ENCODE results near the gene GPA33. TPM values are rescaled to one million over a fixed set of nuclear protein-coding genes. Genes with fewer than 3 reads are reported as not detected.
A peak's percentile ranks its signal among the peaks of the same experiment; 100 is the strongest.

GPA33 gene
- polyA plus RNA-seq, 2 of the 4 experiments (the other 2 are of a cell fraction), result not detected

GRCh38 chr1:167122568-167122967 lies 32.4 kb upstream of the GPA33 start:
- Histone ChIP-seq H3K4me3 (no peak overlapping the region), H3K4me1 (no peaks in the 10 kb centered on the region; the same call in 2 of the 3 replicates), H3K9me3 (no peaks in the 10 kb centered on the region), H3K27ac (no peak overlapping the region), H3K4me2 (no peak overlapping the region)
- no peak for DNase-seq (ENCODE audit: low read depth in 1 of 2, low spot score in 1 of 2)
- ChIA-PET CTCF (interaction anchor here (1.9 kb wide), 1 partner anchor 14 kb away, joined by 4 read pairs; no protein-coding TSS in a partner anchor), POLR2A (no interaction called here)
- no peak for TF ChIP-seq FOXS1 (CRISPR knock-in tag; IDR thresholded peaks at IDR 0.05)
- no peak for TF ChIP-seq BCL3 (IDR thresholded peaks at IDR 0.05)
- TF ChIP-seq NR3C1 (IDR thresholded peaks at IDR 0.05), result no peak
- TF ChIP-seq HOXB5 (CRISPR knock-in tag; IDR thresholded peaks at IDR 0.05), result no peak
- no peak for TF ChIP-seq ATOH8 (CRISPR knock-in tag; IDR thresholded peaks at IDR 0.05; ENCODE audit: low read depth)
- TF ChIP-seq NFE2L2 (conservative IDR thresholded peaks at IDR 0.05; ENCODE audit: low read length), result no peak
- TF ChIP-seq FOSL2 (IDR thresholded peaks at IDR 0.05), result no peak
- TF ChIP-seq FOSL2 (CRISPR knock-in tag; IDR thresholded peaks at IDR 0.05), result no peak
- ATAC-seq, result peak in 1 of 2 experiments; percentile 11; a peak in 1 of 6 replicates
- FAIRE-seq, result no peak
- 93% methylated on average over 4 of the region's 4 CpGs for WGBS (ENCODE audit: missing lambda C conversion rate)

- Histone ChIP-seq H3K27ac (no peak overlapping the region), H3K4me2 (no peak overlapping the region), H3K9me3 (no peaks in the 10 kb centered on the region), H3K4me3 (no peak overlapping the region), H3K4me1 (no peaks in the 10 kb centered on the region; the same call in 2 of the 3 replicates)
- TF ChIP-seq TP53 (CRISPR knock-in tag; IDR thresholded peaks at IDR 0.05) (no peak), HDAC2 (IDR thresholded peaks at IDR 0.05) (no peak), TFCP2L1 (CRISPR knock-in tag; IDR thresholded peaks at IDR 0.05) (no peak)
- POLR2A ChIA-PET, result no interaction called here
- DNase-seq (ENCODE audit: low read depth in 1 of 2, low spot score in 1 of 2), result no peak
- peak in 1 of 2 experiments; percentile 15; a peak in 2 of 6 replicates for ATAC-seq
- FAIRE-seq, result no peak
- CTCF ChIA-PET, result interaction anchor here (1.9 kb wide), 1 partner anchor 13 kb away, joined by 4 read pairs; no protein-coding TSS in a partner anchor
- 87% methylated on average over 5 of the region's 5 CpGs for WGBS (ENCODE audit: missing lambda C conversion rate)
These were observed 31.9 kb upstream of the GPA33 start for GRCh38 chr1:167122121-167122480.

- Histone ChIP-seq H3K4me2 (peak overlapping the region; percentile 88), H3K9me3 (no peaks in the 10 kb centered on the region), H3K4me3 (peak overlapping the region; percentile 53), H3K27ac (peak overlapping the region; percentile 60 to 85), H3K4me1 (no peaks in the 10 kb centered on the region; the same call in 2 of the 3 replicates)
- FAIRE-seq, result no peak
- ChIA-PET POLR2A (no interaction called here), CTCF (no interaction called here)
- TF ChIP-seq MAX (IDR thresholded peaks at IDR 0.05) (peak; percentile 72), HOXA7 (CRISPR knock-in tag; IDR thresholded peaks at IDR 0.05) (no peak)
- ATAC-seq, result peak; percentile 71 to 87
- 14% methylated on average over 32 of the region's 47 CpGs for WGBS (ENCODE audit: missing lambda C conversion rate)
- peak; percentile 58 for DNase-seq (ENCODE audit: low read depth in 1 of 2, low spot score in 1 of 2)
These were observed 31.4 kb upstream of the GPA33 start for GRCh38 chr1:167121375-167122120.

- DNase-seq (ENCODE audit: low read depth in 1 of 2, low spot score in 1 of 2), result no peak
- 0 out of 3 replicates have a peak, but pooled peaks have one; percentile 14 for TF ChIP-seq CTCF (IDR thresholded peaks at IDR 0.05)
- TF ChIP-seq HOXB5 (CRISPR knock-in tag; IDR thresholded peaks at IDR 0.05), result no peak
- TF ChIP-seq POLR2A (IDR thresholded peaks at IDR 0.05; ENCODE audit: low read length), result no peak
- TF ChIP-seq SMC3 (IDR thresholded peaks at IDR 0.05), result no peak
- TF ChIP-seq CEBPB (IDR thresholded peaks at IDR 0.05), result peak in 1 of 2 experiments; percentile 27; a peak in 2 of 4 replicates
- no peak for TF ChIP-seq E2F6 (IDR thresholded peaks at IDR 0.05; ENCODE audit: borderline replicate concordance, low read depth)
- no peak for TF ChIP-seq CBX8 (IDR thresholded peaks at IDR 0.05)
- TF ChIP-seq PHF8 (IDR thresholded peaks at IDR 0.05; ENCODE audit: borderline replicate concordance, low read depth), result no peak
- TF ChIP-seq PBX3 (IDR thresholded peaks at IDR 0.05), result no peak
- no peak for TF ChIP-seq EP300 (IDR thresholded peaks at IDR 0.05)
- no peak for TF ChIP-seq CHD2 (IDR thresholded peaks at IDR 0.05; ENCODE audit: low read length, partially characterized antibody)
- TF ChIP-seq HOXA7 (CRISPR knock-in tag; IDR thresholded peaks at IDR 0.05), result no peak
- no peak for TF ChIP-seq NFE2L2 (conservative IDR thresholded peaks at IDR 0.05; ENCODE audit: low read length)
- TF ChIP-seq RAD21 (conservative IDR thresholded peaks at IDR 0.05 in 1 of 2, IDR thresholded peaks at IDR 0.05 in 1 of 2), result peak in 1 of 2 experiments; percentile 31; a peak in 2 of 5 replicates
- TF ChIP-seq ZC3H11A (IDR thresholded peaks at IDR 0.05), result no peak
- peak overlapping the region; percentile 60 to 85 for H3K27ac ChIP-seq
- WGBS (ENCODE audit: missing lambda C conversion rate), result 25% methylated on average over 13 of the region's 13 CpGs
- peak overlapping the region; percentile 53 for H3K4me3 ChIP-seq
- H3K4me1 ChIP-seq, result no peaks in the 10 kb centered on the region; the same call in 2 of the 3 replicates
- ATAC-seq, result no peak
- ChIA-PET CTCF (no interaction called here), POLR2A (no interaction called here)
- H3K9me3 ChIP-seq, result no peaks in the 10 kb centered on the region
- FAIRE-seq, result no peak
- H3K4me2 ChIP-seq, result peak overlapping the region; percentile 88
These were observed 30.7 kb upstream of the GPA33 start for GRCh38 chr1:167120899-167121298.
